ENCODE measurements around the gene ASCC1. TPM values are rescaled to one million over a fixed set of nuclear protein-coding genes. Genes with fewer than 3 reads are reported as not detected.

The ASCC1 gene
- total and polyA plus RNA-seq, 2 experiments from 2014 or later: 13.7 to 37.2 TPM

DNA sequence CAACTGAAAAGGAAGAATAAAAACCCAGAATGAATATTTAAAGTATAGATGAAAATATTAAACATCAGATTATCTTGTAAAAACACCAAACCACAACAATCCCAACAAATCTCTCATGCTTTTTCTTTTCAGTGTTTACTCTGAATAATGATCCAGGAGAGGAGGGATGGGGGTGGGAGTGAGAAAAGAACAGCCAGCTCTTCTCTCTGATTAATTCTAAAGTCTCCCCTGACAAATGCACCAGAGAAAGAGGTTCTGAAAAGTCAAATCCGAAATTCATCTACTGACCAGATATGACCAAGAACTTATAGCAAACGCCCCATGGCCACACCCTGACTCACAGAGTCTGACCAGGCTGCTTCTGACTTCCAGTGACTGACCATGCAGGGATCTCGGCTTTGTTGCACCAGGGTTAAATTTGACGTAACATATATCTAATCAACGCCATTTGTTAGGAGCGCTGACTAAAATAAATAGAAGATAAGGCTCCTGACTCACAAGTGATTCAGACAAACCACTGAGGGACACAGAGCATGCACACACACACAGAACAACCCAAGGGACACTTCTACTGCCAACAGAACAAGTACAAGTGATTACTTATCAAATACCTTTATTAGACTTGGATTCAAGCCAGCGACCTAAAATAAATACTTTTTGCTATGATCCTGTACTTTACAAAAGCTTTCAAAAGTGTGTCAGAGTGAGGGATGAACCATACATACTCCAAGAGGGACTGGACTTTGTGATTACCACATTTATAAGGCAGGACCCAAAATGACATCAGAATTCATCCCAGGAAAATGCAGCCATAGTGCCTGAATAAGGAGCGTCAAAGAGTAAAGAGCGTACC, 118.4 kb downstream of the ASCC1 start:
- no peak for ATAC-seq
- H3K4me3 Mint-ChIP-seq: no peak overlapping the region

More for the DNA sequence above, 118.4 kb downstream of the ASCC1 start:
- H3K4me3 ChIP-seq: no peak overlapping the region
- H3F3A ChIP-seq (replicated peaks; ENCODE audit: low read depth): no peaks in the 10 kb centered on the region
- H3K36me3 Mint-ChIP-seq (ENCODE audit: low read depth): peaks cover 6% of the 10 kb centered on the region; the same call in 1 of the 3 replicates
- no peak overlapping the region for H3K4me2 ChIP-seq
- H3K4me1 ChIP-seq (ENCODE audit: insufficient read depth): no peaks in the 10 kb centered on the region
- no peaks in the 10 kb centered on the region for H3K9me3 Mint-ChIP-seq
- TF ChIP-seq JUNB (IDR thresholded peaks at IDR 0.05; ENCODE audit: unreplicated experiment) (no peak), ZNF114 (CRISPR knock-in tag; IDR thresholded peaks at IDR 0.05) (no peak), ZNF331 (CRISPR knock-in tag; IDR thresholded peaks at IDR 0.05; ENCODE audit: low read depth) (no peak), STAT1 (IDR thresholded peaks at IDR 0.05; ENCODE audit: unreplicated experiment) (no peak), NANOG (IDR thresholded peaks at IDR 0.05; ENCODE audit: borderline replicate concordance) (no peak), POLR2AphosphoS5 (IDR thresholded peaks at IDR 0.05; ENCODE audit: low read depth) (no peak), CREB1 (CRISPR knock-in tag; IDR thresholded peaks at IDR 0.05; ENCODE audit: low read depth) (no peak)
- TF ChIP-seq, protein P1, sequence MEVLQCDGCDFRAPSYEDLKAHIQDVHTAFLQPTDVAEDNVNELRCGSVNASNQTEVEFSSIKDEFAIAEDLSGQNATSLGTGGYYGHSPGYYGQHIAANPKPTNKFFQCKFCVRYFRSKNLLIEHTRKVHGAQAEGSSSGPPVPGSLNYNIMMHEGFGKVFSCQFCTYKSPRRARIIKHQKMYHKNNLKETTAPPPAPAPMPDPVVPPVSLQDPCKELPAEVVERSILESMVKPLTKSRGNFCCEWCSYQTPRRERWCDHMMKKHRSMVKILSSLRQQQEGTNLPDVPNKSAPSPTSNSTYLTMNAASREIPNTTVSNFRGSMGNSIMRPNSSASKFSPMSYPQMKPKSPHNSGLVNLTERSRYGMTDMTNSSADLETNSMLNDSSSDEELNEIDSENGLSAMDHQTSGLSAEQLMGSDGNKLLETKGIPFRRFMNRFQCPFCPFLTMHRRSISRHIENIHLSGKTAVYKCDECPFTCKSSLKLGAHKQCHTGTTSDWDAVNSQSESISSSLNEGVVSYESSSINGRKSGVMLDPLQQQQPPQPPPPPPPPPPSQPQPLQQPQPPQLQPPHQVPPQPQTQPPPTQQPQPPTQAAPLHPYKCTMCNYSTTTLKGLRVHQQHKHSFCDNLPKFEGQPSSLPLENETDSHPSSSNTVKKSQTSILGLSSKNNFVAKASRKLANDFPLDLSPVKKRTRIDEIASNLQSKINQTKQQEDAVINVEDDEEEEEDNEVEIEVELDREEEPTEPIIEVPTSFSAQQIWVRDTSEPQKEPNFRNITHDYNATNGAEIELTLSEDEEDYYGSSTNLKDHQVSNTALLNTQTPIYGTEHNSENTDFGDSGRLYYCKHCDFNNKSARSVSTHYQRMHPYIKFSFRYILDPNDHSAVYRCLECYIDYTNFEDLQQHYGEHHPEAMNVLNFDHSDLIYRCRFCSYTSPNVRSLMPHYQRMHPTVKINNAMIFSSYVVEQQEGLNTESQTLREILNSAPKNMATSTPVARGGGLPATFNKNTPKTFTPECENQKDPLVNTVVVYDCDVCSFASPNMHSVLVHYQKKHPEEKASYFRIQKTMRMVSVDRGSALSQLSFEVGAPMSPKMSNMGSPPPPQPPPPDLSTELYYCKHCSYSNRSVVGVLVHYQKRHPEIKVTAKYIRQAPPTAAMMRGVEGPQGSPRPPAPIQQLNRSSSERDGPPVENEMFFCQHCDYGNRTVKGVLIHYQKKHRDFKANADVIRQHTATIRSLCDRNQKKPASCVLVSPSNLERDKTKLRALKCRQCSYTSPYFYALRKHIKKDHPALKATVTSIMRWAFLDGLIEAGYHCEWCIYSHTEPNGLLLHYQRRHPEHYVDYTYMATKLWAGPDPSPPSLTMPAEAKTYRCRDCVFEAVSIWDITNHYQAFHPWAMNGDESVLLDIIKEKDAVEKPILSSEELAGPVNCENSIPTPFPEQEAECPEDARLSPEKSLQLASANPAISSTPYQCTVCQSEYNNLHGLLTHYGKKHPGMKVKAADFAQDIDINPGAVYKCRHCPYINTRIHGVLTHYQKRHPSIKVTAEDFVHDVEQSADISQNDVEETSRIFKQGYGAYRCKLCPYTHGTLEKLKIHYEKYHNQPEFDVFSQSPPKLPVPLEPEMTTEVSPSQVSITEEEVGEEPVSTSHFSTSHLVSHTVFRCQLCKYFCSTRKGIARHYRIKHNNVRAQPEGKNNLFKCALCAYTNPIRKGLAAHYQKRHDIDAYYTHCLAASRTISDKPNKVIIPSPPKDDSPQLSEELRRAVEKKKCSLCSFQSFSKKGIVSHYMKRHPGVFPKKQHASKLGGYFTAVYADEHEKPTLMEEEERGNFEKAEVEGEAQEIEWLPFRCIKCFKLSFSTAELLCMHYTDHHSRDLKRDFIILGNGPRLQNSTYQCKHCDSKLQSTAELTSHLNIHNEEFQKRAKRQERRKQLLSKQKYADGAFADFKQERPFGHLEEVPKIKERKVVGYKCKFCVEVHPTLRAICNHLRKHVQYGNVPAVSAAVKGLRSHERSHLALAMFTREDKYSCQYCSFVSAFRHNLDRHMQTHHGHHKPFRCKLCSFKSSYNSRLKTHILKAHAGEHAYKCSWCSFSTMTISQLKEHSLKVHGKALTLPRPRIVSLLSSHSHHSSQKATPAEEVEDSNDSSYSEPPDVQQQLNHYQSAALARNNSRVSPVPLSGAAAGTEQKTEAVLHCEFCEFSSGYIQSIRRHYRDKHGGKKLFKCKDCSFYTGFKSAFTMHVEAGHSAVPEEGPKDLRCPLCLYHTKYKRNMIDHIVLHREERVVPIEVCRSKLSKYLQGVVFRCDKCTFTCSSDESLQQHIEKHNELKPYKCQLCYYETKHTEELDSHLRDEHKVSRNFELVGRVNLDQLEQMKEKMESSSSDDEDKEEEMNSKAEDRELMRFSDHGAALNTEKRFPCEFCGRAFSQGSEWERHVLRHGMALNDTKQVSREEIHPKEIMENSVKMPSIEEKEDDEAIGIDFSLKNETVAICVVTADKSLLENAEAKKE (CRISPR knock-in tag; IDR thresholded peaks at IDR 0.05): no peak
- TF ChIP-seq, protein P2, sequence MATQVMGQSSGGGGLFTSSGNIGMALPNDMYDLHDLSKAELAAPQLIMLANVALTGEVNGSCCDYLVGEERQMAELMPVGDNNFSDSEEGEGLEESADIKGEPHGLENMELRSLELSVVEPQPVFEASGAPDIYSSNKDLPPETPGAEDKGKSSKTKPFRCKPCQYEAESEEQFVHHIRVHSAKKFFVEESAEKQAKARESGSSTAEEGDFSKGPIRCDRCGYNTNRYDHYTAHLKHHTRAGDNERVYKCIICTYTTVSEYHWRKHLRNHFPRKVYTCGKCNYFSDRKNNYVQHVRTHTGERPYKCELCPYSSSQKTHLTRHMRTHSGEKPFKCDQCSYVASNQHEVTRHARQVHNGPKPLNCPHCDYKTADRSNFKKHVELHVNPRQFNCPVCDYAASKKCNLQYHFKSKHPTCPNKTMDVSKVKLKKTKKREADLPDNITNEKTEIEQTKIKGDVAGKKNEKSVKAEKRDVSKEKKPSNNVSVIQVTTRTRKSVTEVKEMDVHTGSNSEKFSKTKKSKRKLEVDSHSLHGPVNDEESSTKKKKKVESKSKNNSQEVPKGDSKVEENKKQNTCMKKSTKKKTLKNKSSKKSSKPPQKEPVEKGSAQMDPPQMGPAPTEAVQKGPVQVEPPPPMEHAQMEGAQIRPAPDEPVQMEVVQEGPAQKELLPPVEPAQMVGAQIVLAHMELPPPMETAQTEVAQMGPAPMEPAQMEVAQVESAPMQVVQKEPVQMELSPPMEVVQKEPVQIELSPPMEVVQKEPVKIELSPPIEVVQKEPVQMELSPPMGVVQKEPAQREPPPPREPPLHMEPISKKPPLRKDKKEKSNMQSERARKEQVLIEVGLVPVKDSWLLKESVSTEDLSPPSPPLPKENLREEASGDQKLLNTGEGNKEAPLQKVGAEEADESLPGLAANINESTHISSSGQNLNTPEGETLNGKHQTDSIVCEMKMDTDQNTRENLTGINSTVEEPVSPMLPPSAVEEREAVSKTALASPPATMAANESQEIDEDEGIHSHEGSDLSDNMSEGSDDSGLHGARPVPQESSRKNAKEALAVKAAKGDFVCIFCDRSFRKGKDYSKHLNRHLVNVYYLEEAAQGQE (IDR thresholded peaks at IDR 0.05; ENCODE audit: unreplicated experiment): no peak
- TF ChIP-seq, protein P3, sequence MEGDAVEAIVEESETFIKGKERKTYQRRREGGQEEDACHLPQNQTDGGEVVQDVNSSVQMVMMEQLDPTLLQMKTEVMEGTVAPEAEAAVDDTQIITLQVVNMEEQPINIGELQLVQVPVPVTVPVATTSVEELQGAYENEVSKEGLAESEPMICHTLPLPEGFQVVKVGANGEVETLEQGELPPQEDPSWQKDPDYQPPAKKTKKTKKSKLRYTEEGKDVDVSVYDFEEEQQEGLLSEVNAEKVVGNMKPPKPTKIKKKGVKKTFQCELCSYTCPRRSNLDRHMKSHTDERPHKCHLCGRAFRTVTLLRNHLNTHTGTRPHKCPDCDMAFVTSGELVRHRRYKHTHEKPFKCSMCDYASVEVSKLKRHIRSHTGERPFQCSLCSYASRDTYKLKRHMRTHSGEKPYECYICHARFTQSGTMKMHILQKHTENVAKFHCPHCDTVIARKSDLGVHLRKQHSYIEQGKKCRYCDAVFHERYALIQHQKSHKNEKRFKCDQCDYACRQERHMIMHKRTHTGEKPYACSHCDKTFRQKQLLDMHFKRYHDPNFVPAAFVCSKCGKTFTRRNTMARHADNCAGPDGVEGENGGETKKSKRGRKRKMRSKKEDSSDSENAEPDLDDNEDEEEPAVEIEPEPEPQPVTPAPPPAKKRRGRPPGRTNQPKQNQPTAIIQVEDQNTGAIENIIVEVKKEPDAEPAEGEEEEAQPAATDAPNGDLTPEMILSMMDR (conservative IDR thresholded peaks at IDR 0.05; ENCODE audit: low read depth in 2 of 2): no peak
- TF ChIP-seq, protein P4, sequence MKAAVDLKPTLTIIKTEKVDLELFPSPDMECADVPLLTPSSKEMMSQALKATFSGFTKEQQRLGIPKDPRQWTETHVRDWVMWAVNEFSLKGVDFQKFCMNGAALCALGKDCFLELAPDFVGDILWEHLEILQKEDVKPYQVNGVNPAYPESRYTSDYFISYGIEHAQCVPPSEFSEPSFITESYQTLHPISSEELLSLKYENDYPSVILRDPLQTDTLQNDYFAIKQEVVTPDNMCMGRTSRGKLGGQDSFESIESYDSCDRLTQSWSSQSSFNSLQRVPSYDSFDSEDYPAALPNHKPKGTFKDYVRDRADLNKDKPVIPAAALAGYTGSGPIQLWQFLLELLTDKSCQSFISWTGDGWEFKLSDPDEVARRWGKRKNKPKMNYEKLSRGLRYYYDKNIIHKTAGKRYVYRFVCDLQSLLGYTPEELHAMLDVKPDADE (IDR thresholded peaks at IDR 0.05): no peak
- H3K9me2 ChIP-seq (ENCODE audit: insufficient read depth): no peaks in the 10 kb centered on the region
- H3K36me3 ChIP-seq (ENCODE audit: insufficient read depth): no peaks in the 10 kb centered on the region
- no peak overlapping the region for H2AFZ ChIP-seq
- no peaks in the 10 kb centered on the region for H3K27me3 ChIP-seq (ENCODE audit: insufficient read depth)
- H3K27me3 Mint-ChIP-seq (ENCODE audit: insufficient read depth, low read depth, poor library complexity): no peaks in the 10 kb centered on the region
- H3K27ac ChIP-seq (ENCODE audit: low read depth): no peak overlapping the region
- no peak for DNase-seq (ENCODE audit: low spot score)
- H3K79me2 ChIP-seq (replicated peaks; ENCODE audit: insufficient read depth): no peaks in the 10 kb centered on the region
- no peak overlapping the region for H3K27ac Mint-ChIP-seq
- peaks cover 2% of the 10 kb centered on the region; the same call in 2 of the 3 replicates for H3K4me1 Mint-ChIP-seq
- no peaks in the 10 kb centered on the region for H4K20me1 ChIP-seq (replicated peaks; ENCODE audit: insufficient read depth)

All from GM23338 (cell line).